Measurements from ENCODE around the gene NANOS2.

GRCh38 chr19:45881082-45881908 is 33.3 kb downstream of the NANOS2 start:
- TF ChIP-seq CTCF (IDR thresholded peaks at IDR 0.05) (no peak), POLR2A (IDR thresholded peaks at IDR 0.05) (no peak)

Data from thyroid gland (tissue), 4 donors.